Activated T-helper 1 cell treated with anti-CD3 and anti-CD28 coated beads, Interleukin-2, amount 50 U/mL, for 16 hours (primary cell): Measurements from ENCODE around the gene TBC1D1.

ENCODE experiments used
- DNase-seq, 2 donors: peaks; one replicate each; pipeline ENCODE4 v3.0.0-alpha.2; 2020; ENCODE audit warnings: low read depth in 1 of 2, low spot score in 1 of 2

TBC1D1 gene

GRCh38 chr4:38095691-38096090 lies 204.8 kb downstream of the TBC1D1 start:
- no peak for DNase-seq

- no peak for DNase-seq
Observed at GRCh38 chr4:38097818-38098217, 206.9 kb downstream of the TBC1D1 start.

GRCh38 chr4:38099020-38099600 lies 208.2 kb downstream of the TBC1D1 start:
- no peak for DNase-seq

- DNase-seq, result no peak
Observed at GRCh38 chr4:38099908-38100407, 209.1 kb downstream of the TBC1D1 start.

- DNase-seq, result no peak
Observed at GRCh38 chr4:38100474-38101255, 209.8 kb downstream of the TBC1D1 start.

- DNase-seq, result no peak
Observed at GRCh38 chr4:38101563-38101962, 210.7 kb downstream of the TBC1D1 start.

- no peak for DNase-seq
Observed at GRCh38 chr4:38102957-38103588, 212.2 kb downstream of the TBC1D1 start.

- DNase-seq, result no peak
Observed at GRCh38 chr4:38105475-38106220, 214.8 kb downstream of the TBC1D1 start.

GRCh38 chr4:38106311-38106710 lies 215.4 kb downstream of the TBC1D1 start:
- DNase-seq, result no peak

- DNase-seq, result no peak
Observed at GRCh38 chr4:38106886-38107514, 216.1 kb downstream of the TBC1D1 start.

GRCh38 chr4:38107818-38108217 lies 216.9 kb downstream of the TBC1D1 start:
- no peak for DNase-seq

GRCh38 chr4:38109370-38109769 lies 218.5 kb downstream of the TBC1D1 start:
- DNase-seq, result no peak

- DNase-seq, result no peak
Observed at GRCh38 chr4:38109896-38110295, 219.0 kb downstream of the TBC1D1 start.

GRCh38 chr4:38111024-38111423 lies 220.1 kb downstream of the TBC1D1 start:
- DNase-seq, result no peak

- DNase-seq, result no peak
Observed at GRCh38 chr4:38111717-38112116, 220.8 kb downstream of the TBC1D1 start.

- DNase-seq, result no peak
Observed at GRCh38 chr4:38113132-38113531, 222.2 kb downstream of the TBC1D1 start.

GRCh38 chr4:38113551-38113950 lies 222.7 kb downstream of the TBC1D1 start:
- DNase-seq, result no peak

- DNase-seq, result no peak
Observed at GRCh38 chr4:38114386-38115150, 223.7 kb downstream of the TBC1D1 start.

GRCh38 chr4:38115601-38116000 lies 224.7 kb downstream of the TBC1D1 start:
- no peak for DNase-seq

GRCh38 chr4:38117591-38117990 lies 226.7 kb downstream of the TBC1D1 start:
- no peak for DNase-seq
